Lower lobe of right lung (tissue), 2 donors: ENCODE measurements around the gene ATP10A. TPM values are rescaled to one million over a fixed set of nuclear protein-coding genes. Genes with fewer than 3 reads are reported as not detected.

ENCODE experiments used
- ATAC-seq, 2 donors: fragments of 200-7000 bp; cut with Tn5 transposase; one replicate each; pipeline ENCODE4 v1.9.1; 2020 to 2022; ENCODE audit warnings: mild to moderate bottlenecking in 2 of 2, moderate library complexity in 2 of 2
- DNase-seq: peaks from one replicate; pipeline ENCODE4 v3.0.0-alpha.2; 2020
- H3K27ac ChIP-seq: fragments of 200-600 bp; one replicate; pipeline ENCODE4 v1.8.0; 2022
- H3K27me3 ChIP-seq: fragments of 200-600 bp; one replicate; pipeline ENCODE4 v1.8.0; 2022; ENCODE audit warnings: low read depth
- H3K36me3 ChIP-seq: fragments of 200-600 bp; one replicate; pipeline ENCODE4 v1.8.0; 2022; ENCODE audit warnings: mild to moderate bottlenecking
- H3K4me1 ChIP-seq: fragments of 200-600 bp; one replicate; pipeline ENCODE4 v1.8.0; 2022
- H3K4me3 ChIP-seq: fragments of 200-600 bp; one replicate; pipeline ENCODE4 v1.8.0; 2022; ENCODE audit warnings: mild to moderate bottlenecking
- H3K9me3 ChIP-seq: fragments of 200-600 bp; one replicate; pipeline ENCODE4 v1.8.0; 2022
- intact Hi-C: fragments of 100-400 bp; cut with DNase I; formaldehyde crosslinking; loops from one replicate; pipeline ENCODE4 v1.11.0; 2022
- total RNA-seq: library from RNA; stranded (reverse); fragmentation: NEBNext Ultra II Directional; extraction: Animal tissue kit (Norgen Biotek cat#: 25700); gene quantifications from one replicate; pipeline ENCODE4 v1.2.1, GENCODE V29; 2021
- TF ChIP-seq, protein P1 (sequence below): fragments of 200-600 bp; IDR thresholded peaks from one replicate; pipeline ENCODE4 v1.8.0; 2022; ENCODE audit warnings: antibody characterized with exemption, mild to moderate bottlenecking
- donor health status: DM: no; HTN: yes; CAD: no; lungs with severe emphysema.

ATP10A gene
- total RNA-seq, 1 donor from 2014 or later: 43.5 TPM

GRCh38 chr15:25658560-25658959 is 204.6 kb downstream of the ATP10A start:
- intact Hi-C loops: no loop called here
- Histone ChIP-seq H3K27me3 (peaks cover 6% of the 10 kb centered on the region), H3K4me1 (no peaks in the 10 kb centered on the region), H3K27ac (no peak overlapping the region), H3K9me3 (no peaks in the 10 kb centered on the region), H3K4me3 (no peak overlapping the region), H3K36me3 (no peaks in the 10 kb centered on the region)
- no peak for ATAC-seq
- TF ChIP-seq, protein P1, sequence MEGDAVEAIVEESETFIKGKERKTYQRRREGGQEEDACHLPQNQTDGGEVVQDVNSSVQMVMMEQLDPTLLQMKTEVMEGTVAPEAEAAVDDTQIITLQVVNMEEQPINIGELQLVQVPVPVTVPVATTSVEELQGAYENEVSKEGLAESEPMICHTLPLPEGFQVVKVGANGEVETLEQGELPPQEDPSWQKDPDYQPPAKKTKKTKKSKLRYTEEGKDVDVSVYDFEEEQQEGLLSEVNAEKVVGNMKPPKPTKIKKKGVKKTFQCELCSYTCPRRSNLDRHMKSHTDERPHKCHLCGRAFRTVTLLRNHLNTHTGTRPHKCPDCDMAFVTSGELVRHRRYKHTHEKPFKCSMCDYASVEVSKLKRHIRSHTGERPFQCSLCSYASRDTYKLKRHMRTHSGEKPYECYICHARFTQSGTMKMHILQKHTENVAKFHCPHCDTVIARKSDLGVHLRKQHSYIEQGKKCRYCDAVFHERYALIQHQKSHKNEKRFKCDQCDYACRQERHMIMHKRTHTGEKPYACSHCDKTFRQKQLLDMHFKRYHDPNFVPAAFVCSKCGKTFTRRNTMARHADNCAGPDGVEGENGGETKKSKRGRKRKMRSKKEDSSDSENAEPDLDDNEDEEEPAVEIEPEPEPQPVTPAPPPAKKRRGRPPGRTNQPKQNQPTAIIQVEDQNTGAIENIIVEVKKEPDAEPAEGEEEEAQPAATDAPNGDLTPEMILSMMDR: no peak
- no peak for DNase-seq

DNA sequence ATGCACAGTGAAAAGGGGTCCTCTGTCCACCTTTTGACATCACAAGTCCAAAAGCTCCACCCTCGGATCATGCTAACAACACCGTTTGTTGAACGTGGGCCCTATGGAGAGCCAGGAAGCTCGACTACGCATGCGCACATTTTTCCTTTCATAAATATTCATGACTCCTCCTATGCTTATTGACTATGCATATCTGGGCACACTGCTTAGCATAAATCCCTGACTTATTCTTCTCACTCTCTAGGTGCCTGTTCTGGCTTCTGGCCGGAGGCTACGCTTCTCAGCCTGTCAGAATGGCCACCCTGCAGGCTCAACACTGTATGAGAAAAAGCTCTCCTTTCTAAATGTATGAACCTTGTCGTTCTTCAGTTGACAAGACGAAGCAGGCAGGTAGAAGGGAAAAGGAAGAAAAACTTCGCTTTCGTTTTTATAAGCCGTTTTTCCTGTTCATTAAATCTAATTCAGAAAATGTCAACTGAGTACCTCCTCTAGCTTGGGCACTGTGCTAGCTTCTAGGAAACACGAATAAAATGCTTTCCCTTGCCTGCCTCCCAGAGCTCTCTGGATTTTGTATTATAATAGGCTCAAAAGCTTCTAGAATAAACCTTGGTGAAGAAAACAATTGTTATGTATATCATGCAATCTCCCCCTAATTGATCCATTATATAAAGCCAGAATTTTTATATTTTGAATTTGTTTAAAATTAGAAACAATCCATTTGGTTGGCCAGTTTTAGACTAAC is 207.7 kb downstream of the ATP10A start:
- no peaks in the 10 kb centered on the region for H3K36me3 ChIP-seq
- DNase-seq: no peak
- no peak for ATAC-seq
- no peaks in the 10 kb centered on the region for H3K4me1 ChIP-seq
- H3K27ac ChIP-seq: no peak overlapping the region
- peaks cover 6% of the 10 kb centered on the region for H3K27me3 ChIP-seq
- no peak overlapping the region for H3K4me3 ChIP-seq
- H3K9me3 ChIP-seq: no peaks in the 10 kb centered on the region
- TF ChIP-seq, protein P1: no peak
- intact Hi-C loops: no loop called here

- peaks cover 6% of the 10 kb centered on the region for H3K27me3 ChIP-seq
- H3K36me3 ChIP-seq: no peaks in the 10 kb centered on the region
- TF ChIP-seq, protein P1: no peak
- H3K4me1 ChIP-seq: no peaks in the 10 kb centered on the region
- DNase-seq (no peak), ATAC-seq (no peak)
- intact Hi-C loops: no loop called here
- no peak overlapping the region for H3K27ac ChIP-seq
- no peak overlapping the region for H3K4me3 ChIP-seq
- no peaks in the 10 kb centered on the region for H3K9me3 ChIP-seq
Measured at GRCh38 chr15:25653371-25653770, 209.8 kb downstream of the ATP10A start.

DNA sequence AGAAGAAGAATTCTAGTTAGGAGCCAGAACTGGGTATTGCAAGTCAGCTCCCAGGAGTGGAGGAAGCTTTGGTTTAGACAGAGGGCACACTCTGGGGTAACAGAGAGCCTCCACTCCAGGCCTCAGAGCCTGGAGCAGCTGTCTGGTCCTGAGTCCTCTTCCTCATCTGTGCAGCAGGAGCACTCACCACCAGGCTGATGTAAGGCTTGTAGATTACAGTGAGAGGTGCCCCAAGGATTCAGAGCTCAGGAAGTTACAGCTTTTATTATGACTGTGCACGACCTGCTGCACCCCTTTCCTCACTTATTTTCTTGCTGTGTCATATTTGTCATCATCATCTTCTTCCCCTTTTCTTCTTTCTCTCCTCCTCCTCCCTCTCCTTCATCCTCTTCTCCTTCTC is 210.4 kb downstream of the ATP10A start:
- TF ChIP-seq, protein P1: no peak
- no peak overlapping the region for H3K4me3 ChIP-seq
- ATAC-seq: no peak

GRCh38 chr15:25649390-25649789 is 213.7 kb downstream of the ATP10A start:
- ATAC-seq (no peak), DNase-seq (no peak)
- Histone ChIP-seq H3K36me3 (no peaks in the 10 kb centered on the region), H3K9me3 (no peaks in the 10 kb centered on the region), H3K4me3 (no peak overlapping the region), H3K27me3 (no peaks in the 10 kb centered on the region), H3K27ac (no peak overlapping the region), H3K4me1 (no peaks in the 10 kb centered on the region)
- intact Hi-C loops: no loop called here
- TF ChIP-seq, protein P1: no peak

More for the DNA sequence above, 210.4 kb downstream of the ATP10A start:
- H3K27me3 ChIP-seq: peaks cover 6% of the 10 kb centered on the region
- H3K27ac ChIP-seq: no peak overlapping the region
- no peaks in the 10 kb centered on the region for H3K9me3 ChIP-seq
- intact Hi-C loops: no loop called here
- no peaks in the 10 kb centered on the region for H3K4me1 ChIP-seq
- H3K36me3 ChIP-seq: no peaks in the 10 kb centered on the region
- no peak for DNase-seq
